Measurements from ENCODE around the gene NCEH1.

DNA sequence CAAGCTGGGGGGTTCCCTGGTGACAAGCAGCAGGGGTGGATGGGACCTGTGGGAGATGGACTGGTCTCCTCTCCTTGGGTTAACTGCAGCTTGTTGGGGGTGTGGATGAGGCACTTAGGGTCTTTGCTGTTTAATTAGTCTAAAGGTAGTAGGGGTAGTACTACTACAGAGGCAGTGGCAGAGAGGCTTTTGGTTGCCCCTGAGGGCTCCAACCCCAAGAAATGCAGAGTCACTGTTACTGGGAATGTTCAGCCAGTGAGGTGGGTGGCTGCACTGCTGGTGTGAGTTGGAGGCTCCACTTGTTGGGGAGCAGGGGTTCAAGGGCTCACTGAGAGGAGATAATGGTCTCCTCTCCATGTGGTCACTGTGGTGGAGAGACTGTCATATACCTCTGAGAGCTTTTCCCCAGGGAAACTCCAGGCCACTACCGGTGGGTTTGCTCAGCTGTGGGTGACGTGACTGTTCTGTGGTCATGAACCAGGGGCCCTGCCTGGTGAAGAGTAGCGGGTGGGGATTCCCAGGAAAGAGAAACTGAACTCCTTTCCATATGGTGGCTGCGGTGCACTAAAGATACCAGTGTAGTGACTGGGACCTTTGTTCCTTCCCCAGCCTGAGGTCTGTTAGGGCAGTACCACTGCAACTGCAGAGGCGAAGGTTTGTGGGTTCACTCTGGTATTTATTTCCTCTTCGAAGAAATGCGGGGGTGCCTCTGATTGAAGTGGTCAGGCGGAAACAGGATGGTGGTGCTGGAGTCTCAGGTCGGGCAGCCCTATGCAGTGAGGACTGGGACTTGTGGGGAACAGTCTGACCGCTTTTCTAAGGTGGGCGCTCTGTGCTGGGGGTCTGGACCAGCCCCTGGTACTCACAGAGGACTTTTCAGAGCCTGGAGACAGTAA is 118.7 kb downstream of the NCEH1 start:
- TF ChIP-seq, protein P1, sequence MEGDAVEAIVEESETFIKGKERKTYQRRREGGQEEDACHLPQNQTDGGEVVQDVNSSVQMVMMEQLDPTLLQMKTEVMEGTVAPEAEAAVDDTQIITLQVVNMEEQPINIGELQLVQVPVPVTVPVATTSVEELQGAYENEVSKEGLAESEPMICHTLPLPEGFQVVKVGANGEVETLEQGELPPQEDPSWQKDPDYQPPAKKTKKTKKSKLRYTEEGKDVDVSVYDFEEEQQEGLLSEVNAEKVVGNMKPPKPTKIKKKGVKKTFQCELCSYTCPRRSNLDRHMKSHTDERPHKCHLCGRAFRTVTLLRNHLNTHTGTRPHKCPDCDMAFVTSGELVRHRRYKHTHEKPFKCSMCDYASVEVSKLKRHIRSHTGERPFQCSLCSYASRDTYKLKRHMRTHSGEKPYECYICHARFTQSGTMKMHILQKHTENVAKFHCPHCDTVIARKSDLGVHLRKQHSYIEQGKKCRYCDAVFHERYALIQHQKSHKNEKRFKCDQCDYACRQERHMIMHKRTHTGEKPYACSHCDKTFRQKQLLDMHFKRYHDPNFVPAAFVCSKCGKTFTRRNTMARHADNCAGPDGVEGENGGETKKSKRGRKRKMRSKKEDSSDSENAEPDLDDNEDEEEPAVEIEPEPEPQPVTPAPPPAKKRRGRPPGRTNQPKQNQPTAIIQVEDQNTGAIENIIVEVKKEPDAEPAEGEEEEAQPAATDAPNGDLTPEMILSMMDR (IDR thresholded peaks at IDR 0.05): no peak
- no peak for TF ChIP-seq POLR2AphosphoS5 (IDR thresholded peaks at IDR 0.05)

All from prostate gland (tissue), 2 donors.